ENCODE results near the gene TXNL1. TPM values are rescaled to one million over a fixed set of nuclear protein-coding genes. Genes with fewer than 3 reads are reported as not detected.

Gene TXNL1
- 23.5 and 42.5 TPM in 2 replicates for total RNA-seq

GRCh38 chr18:56638232-56639103, at the start of gene TXNL1:
TXNL1 (minus strand) TSS chr18:56638592; CDS start chr18:56638440, 152 bp downstream.

DNA sequence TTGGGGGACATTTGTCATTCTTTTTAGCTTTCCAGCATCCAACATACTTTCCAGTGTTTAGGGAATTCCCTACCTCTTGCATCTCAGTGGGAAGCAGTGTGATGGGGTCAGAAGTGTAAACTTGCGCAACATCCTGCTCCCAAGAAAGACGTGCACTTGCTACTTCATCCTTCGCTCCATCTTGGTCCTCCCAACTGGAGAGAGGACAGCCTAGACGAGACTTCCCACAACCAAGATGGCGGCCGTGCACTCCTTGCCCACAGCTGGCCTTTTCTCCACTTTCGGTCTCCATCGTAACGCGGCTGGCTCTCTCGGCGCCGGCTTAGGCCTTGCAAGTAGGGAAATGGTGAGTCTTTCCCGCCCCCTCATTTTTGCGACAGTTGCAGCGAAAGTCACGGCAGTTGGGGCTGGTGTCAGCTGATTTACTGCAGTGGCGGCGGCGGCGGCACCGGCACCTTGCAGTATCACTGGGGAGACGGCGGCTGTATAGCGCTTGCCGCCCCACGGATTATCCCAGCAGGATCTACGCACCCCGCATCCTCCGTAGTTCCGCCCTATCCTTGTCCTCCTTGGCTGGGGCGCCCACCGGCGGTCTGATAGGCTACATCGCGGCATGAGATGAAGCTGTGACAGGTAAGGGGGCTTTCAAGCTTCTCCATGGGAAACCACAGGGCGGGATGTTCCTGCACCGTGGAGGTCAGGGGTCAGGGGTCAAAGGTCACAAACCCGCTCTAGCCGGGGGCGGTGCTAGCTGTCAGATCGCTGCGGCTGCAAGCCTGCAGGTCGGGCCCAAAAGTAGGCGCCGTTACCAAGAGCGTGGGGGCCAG, 12.8 kb upstream of the TXNL1 start, which contains the start of gene WDR7:
WDR7 (plus strand) TSS at position 416 of the 827 bp plus-strand sequence. CDS start 21,157 bp downstream, outside the sequence.

Other genes with a start within 250 kb of the TXNL1 start
- 26.2 and 27.2 TPM in 2 replicates for gene WDR7, start 12.8 kb upstream of the TXNL1 start, total RNA-seq

Measured in aortic smooth muscle cell (primary cell).